ENCODE measurements around the gene RTN4RL1.
"Not testable (repeated sequence)": the region's sequence is repeated elsewhere in the genome, so short reads cannot be mapped to it uniquely, and the experiment has no call there.

RTN4RL1 gene

GRCh38 chr17:2003525-2003924, 21.6 kb downstream of the RTN4RL1 start:
- DNase-seq (ENCODE audit: low read depth in 2 of 2), result no peak

GRCh38 chr17:2002767-2003329, 22.3 kb downstream of the RTN4RL1 start:
- DNase-seq (ENCODE audit: low read depth in 2 of 2), result no peak

GRCh38 chr17:1999557-2000251, 25.4 kb downstream of the RTN4RL1 start:
- no peak for DNase-seq (ENCODE audit: low read depth in 2 of 2)

- DNase-seq (ENCODE audit: low read depth in 2 of 2), result no peak
Observed at GRCh38 chr17:1997927-1998742, 27.0 kb downstream of the RTN4RL1 start.

GRCh38 chr17:1997289-1997926, 27.7 kb downstream of the RTN4RL1 start:
- no peak for DNase-seq (ENCODE audit: low read depth in 2 of 2)

- no peak for DNase-seq (ENCODE audit: low read depth in 2 of 2)
Observed at GRCh38 chr17:1996800-1997288, 28.3 kb downstream of the RTN4RL1 start.

- no peak for DNase-seq (ENCODE audit: low read depth in 2 of 2)
Observed at GRCh38 chr17:1995907-1996799, 29.0 kb downstream of the RTN4RL1 start.

- DNase-seq (ENCODE audit: low read depth in 2 of 2), result no peak
Observed at GRCh38 chr17:1995321-1995892, 29.7 kb downstream of the RTN4RL1 start.

GRCh38 chr17:1994707-1995106, 30.4 kb downstream of the RTN4RL1 start:
- no peak for DNase-seq (ENCODE audit: low read depth in 2 of 2)

- no peak for DNase-seq (ENCODE audit: low read depth in 2 of 2)
Observed at GRCh38 chr17:1992541-1992940, 32.6 kb downstream of the RTN4RL1 start.

GRCh38 chr17:1989135-1989534, 36.0 kb downstream of the RTN4RL1 start:
- no peak for DNase-seq (ENCODE audit: low read depth in 2 of 2)

- DNase-seq (ENCODE audit: low read depth in 2 of 2), result no peak
Observed at GRCh38 chr17:1986783-1987451, 38.2 kb downstream of the RTN4RL1 start.

- DNase-seq (ENCODE audit: low read depth in 2 of 2), result no peak
Observed at GRCh38 chr17:1985686-1986085, 39.4 kb downstream of the RTN4RL1 start.

- DNase-seq (ENCODE audit: low read depth in 2 of 2), result no peak
Observed at GRCh38 chr17:1985093-1985492, 40.0 kb downstream of the RTN4RL1 start.

GRCh38 chr17:1982793-1983366, 42.3 kb downstream of the RTN4RL1 start:
- not testable (repeated sequence) for DNase-seq (ENCODE audit: low read depth in 2 of 2)

- DNase-seq (ENCODE audit: low read depth in 2 of 2), result no peak
Observed at GRCh38 chr17:1980665-1981250, 44.4 kb downstream of the RTN4RL1 start.

GRCh38 chr17:1979182-1979985, 45.8 kb downstream of the RTN4RL1 start:
- no peak for DNase-seq (ENCODE audit: low read depth in 2 of 2)

GRCh38 chr17:1978396-1978949, 46.7 kb downstream of the RTN4RL1 start:
- no peak for DNase-seq (ENCODE audit: low read depth in 2 of 2)

Data from activated CD4-positive, alpha-beta T cell treated with anti-CD3 and anti-CD28 coated beads for 24 hours (primary cell).